HG02798 (cell line): Measurements from ENCODE around the gene IRS1.

Experiments
- ATAC-seq: cut with Tn5 transposase; IDR thresholded peaks from one replicate; pipeline ENCODE4 v1.9.1; 2021; ENCODE audit warnings: mild to moderate bottlenecking; ENCODE audit not compliant: unreplicated experiment, poor library complexity

Gene IRS1

GRCh38 chr2:226733189-226733858, 66.3 kb downstream of the IRS1 start:
- peak; percentile 45 for ATAC-seq

DNA sequence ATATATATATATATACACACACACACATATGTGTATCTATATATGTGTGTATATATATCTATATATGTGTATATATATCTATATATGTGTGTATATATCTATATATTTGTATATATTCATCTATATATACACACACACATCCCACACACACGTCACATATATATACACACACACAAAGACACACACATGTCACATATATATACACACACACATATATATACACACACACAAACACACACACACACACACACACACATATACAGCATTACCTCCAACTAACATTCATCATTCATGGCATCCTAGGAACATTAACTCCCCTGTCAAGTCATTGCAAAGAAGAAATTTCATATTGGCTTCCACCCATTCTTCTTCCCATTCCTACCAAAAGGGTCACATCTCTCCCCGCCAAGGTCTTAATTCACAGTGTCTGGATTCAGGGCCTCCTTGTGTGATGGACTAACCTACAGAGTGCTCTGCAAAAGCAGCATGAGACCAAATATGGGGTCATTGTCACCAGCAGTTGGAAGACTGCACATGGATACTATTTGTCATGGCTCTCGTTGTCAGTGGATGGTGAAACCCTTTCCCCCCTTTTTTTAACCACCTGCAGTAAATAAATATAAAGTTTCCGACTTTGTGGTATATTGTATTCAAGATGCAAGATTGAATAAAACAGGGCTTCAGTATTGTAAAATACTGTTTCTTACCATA, 67.0 kb downstream of the IRS1 start:
- no peak for ATAC-seq

- no peak for ATAC-seq
Measured at GRCh38 chr2:226730481-226730880, 69.1 kb downstream of the IRS1 start.

DNA sequence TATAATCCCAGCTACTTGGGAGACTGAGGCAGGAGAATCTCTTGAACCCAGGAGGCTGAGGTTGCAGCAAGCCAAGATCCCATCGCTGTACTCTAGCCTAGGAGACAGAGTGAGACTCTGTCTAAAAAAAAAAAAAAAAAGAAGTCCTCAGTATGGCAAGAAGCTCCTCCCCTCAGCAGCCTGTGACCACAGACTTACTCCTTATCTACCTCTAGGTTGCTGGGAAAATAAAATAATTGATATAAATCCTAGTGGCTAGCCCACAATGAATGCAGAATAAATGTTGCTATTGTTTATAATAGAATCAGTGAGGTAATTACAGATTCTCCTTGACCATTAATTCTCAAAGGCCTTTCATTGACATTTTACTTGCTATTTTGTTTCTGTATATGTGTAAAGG, 70.6 kb downstream of the IRS1 start:
- no peak for ATAC-seq

- no peak for ATAC-seq
Measured at GRCh38 chr2:226727251-226727650, 72.4 kb downstream of the IRS1 start.

DNA sequence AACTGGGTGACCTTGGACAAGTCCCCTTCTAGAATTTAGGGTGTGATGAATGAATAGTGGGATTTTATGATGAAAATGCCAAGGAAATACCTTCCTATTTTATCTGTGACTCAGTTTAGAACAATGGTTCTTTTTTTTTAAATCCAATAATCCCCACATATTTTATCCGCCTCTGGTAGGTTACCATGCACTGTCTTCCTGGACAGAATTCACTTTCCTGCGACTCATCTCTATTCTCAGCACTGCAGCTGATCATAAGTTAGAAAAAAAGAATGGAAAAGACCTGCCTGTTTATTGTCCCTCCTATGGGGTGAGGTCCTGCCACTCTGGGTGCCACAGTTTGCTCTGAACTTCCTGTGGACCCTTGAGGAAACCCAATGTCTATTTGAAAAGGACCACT, 73.1 kb downstream of the IRS1 start:
- ATAC-seq = no peak

GRCh38 chr2:226725126-226725860, 74.3 kb downstream of the IRS1 start:
- ATAC-seq = no peak

DNA sequence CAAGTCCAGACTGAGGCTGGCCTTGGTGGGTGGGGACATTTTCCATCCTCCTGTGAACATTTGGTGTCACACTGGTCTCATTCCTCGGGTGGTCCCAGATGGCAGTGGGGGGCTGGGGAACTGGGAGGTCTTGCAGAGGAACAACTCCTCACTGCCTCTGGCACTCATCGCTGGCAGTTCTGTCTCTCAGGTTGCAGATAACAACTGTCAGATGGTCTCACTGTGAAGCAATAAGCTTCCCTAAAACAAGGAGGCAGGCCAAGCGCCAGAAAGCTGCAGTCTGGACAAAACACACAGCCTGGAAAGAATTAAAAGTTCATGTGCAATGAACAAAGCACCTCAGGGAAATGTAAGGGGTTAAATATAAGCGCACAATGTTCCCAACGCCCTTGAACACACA, 78.1 kb downstream of the IRS1 start:
- no peak for ATAC-seq

DNA sequence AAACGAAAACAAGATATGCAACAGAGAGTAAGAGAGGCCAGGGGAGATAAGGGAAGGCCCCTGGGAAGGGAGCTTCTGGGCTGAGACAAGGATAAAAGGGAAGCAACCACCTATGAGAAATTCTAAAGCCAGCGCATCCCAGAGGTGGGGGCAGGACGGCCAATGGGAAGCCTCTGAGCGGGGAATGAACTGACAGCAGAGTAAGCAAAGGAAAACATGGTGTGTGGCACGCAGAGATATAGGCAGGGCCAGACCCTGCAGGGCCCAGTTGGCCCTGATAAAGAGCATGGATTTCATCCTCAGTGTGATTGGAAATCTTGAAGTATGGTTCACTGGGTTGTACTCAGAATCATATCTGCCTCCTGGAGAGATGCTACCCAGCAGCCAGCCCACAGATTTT, 78.7 kb downstream of the IRS1 start:
- ATAC-seq = no peak

GRCh38 chr2:226717719-226718118, 81.9 kb downstream of the IRS1 start:
- no peak for ATAC-seq

- peak; percentile 62 for ATAC-seq
Measured at GRCh38 chr2:226716126-226716525, 83.5 kb downstream of the IRS1 start.

DNA sequence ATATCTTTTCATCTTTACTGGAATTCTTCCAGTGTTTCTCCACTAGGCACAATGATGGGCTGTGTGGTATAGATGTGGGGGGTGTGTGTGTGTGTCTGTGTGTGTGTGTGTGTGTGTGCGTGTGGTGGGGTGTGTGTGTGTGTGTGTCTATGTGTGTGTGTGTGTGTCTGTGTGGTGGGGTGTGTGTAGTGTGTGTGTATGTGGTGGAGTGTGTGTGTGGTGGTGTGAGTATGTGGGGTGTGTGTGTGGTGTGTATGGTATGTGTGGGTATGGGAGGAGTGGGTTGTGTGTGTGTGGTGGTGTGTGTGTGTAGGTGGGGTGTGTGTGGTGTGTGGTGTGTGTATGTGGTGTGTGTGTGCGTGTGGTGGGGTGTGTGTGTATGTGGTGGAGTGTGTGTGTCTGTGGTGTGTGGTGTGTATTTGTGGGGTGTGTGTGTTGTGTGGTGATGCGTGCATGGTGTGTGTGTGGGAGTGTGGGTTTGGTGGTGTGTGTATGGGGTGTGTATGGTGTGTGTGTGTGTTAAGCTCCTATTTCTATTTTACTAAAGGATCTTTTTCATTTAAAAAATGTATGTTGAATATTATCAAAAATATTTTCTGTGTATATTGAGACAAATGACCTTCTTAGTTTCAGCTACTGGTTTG, 84.2 kb downstream of the IRS1 start:
- ATAC-seq = no peak

DNA sequence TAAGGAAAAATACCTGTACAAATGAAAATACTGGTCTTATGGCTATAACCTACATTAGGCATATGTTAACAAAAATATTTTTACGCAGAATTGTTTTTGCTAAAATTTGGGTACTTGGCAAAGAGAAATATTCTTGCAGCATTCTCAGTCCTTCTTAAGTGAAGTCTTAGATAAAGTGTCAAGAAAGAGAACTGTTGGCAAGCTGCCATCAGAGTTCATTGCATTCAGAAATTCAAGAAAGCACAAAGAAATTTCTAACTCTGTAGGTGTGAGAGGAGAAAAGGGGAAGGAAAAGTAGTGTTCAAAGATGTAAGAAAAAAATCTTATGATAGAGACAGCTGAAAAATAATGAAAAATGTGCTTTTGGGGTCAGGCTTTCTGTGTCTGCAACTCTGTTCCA, 86.7 kb downstream of the IRS1 start:
- no peak for ATAC-seq

- no peak for ATAC-seq
Measured at GRCh38 chr2:226711606-226712296, 87.9 kb downstream of the IRS1 start.

GRCh38 chr2:226707499-226707898, 92.1 kb downstream of the IRS1 start:
- no peak for ATAC-seq

DNA sequence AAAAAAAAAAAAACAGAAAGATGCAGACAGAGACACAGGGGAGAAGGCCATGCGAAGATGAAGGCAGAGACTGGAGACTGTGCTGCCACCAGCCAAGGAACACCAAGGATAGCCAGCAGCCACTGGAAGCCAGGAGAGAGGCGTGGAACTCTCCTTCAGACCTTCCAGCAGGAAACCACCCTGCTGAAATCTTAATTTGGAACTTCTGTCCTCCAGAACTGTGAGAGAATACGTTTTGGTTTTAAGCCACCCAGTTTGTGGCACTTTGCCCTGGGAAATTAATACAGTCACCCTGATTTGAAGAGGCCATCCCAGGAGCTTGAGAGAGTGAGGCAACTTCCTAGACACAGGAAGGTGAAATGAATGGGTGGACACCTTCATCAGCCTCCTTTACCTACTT, 93.7 kb downstream of the IRS1 start:
- no peak for ATAC-seq

DNA sequence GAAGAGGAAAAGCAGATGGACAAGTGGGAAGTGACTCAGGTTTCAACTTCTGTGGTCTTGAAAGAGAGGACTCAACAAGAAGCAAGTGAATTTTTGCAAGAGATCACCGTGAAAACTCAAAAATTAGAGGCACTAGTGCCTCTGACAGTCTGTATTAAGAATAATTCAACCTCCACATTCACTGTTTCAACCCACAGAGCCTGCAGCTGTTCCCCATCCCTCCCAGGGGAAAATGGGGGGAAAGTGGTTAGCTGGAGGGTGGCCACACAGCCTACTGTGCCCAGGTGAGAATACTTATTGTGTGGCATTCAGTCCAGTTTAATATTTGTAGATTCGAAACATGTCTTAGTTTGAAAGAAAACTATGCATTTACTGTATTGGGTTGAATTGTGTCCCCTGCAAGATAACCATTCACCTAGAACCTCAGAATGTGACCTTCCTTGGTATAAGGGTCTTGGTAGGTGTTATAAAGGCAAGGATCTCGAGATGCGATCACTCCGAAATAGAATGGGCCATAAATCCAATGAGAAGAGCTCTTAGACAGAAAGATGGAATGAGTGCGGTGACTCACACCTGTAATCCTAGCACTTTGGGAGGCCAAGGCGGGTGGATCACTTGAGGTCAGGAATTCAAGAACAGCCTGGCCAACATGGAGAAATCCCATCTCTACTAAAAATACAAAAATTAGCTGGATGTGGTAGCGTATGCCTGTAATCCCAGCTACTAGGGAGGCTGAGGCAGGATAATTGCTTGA, 94.3 kb downstream of the IRS1 start:
- ATAC-seq = no peak

GRCh38 chr2:226703514-226703913, 96.1 kb downstream of the IRS1 start:
- no peak for ATAC-seq

- no peak for ATAC-seq
Measured at GRCh38 chr2:226702376-226702775, 97.2 kb downstream of the IRS1 start.

DNA sequence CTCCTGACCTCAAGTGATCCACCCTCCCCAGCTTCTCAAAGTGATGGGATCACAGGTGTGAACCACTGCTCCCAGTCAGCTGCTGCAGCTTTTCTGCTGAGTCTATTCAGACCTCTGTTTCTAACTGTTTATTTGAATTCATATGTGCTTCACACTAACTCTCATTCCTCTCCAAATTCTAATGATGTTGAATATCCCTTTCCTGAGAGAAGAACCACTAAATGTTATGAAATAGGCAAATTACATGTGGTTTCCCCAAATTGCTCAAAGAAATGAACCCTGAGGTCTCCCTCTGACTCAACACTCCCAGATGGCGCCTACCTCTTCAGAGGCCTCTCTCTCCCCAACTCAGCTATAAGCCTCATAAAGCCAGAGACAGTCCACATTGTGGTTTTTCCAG, 98.6 kb downstream of the IRS1 start:
- peak; percentile 77 for ATAC-seq
